ENCODE data around the gene PARPBP. TPM values are rescaled to one million over a fixed set of nuclear protein-coding genes. Genes with fewer than 3 reads are reported as not detected.
A peak's percentile ranks its signal among the peaks of the same experiment; 100 is the strongest.
"Not testable (repeated sequence)": the region's sequence is repeated elsewhere in the genome, so short reads cannot be mapped to it uniquely, and the experiment has no call there.

PARPBP gene
- total RNA-seq, 1 experiment from 2014 or later = 24.2 TPM

DNA sequence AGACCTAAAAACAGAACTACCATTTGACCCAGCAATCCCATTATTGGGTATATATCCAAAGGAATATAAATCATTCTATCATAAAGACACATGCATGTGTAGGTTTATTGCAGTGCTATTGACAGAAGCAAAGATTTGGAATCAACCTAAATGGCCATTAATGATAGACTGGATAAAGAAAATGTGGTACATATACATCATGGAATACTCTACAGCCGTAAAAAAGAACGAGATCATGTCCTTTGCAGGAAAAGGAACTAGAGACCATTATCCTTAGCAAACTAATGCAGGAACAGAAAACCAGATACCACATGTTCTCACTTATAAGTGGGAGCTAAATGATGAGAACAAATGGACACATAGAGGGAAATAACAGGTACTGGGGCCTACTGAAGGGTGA is 11.5 kb downstream of the PARPBP start:
- in situ Hi-C loops (cut with HindIII; ENCODE audit: low pct_unique_long_range_greater_than_20kb, low sequenced_read_pairs); DNase-seq (ENCODE audit: low read depth, low spot score): not testable (repeated sequence)

GRCh38 chr12:102137619-102138018 is 17.6 kb downstream of the PARPBP start:
- in situ Hi-C loops (cut with HindIII; ENCODE audit: low pct_unique_long_range_greater_than_20kb, low sequenced_read_pairs); DNase-seq (ENCODE audit: low read depth, low spot score): not testable (repeated sequence)

- in situ Hi-C loops (cut with HindIII; ENCODE audit: low pct_unique_long_range_greater_than_20kb, low sequenced_read_pairs); DNase-seq (ENCODE audit: low read depth, low spot score): not testable (repeated sequence)
These were observed 22.9 kb downstream of the PARPBP start for GRCh38 chr12:102142866-102143373.

- in situ Hi-C loops (cut with HindIII; ENCODE audit: low pct_unique_long_range_greater_than_20kb, low sequenced_read_pairs) = no loop called here
- DNase-seq (ENCODE audit: low read depth, low spot score) = no peak
These were observed 24.2 kb downstream of the PARPBP start for GRCh38 chr12:102144221-102144620.

DNA sequence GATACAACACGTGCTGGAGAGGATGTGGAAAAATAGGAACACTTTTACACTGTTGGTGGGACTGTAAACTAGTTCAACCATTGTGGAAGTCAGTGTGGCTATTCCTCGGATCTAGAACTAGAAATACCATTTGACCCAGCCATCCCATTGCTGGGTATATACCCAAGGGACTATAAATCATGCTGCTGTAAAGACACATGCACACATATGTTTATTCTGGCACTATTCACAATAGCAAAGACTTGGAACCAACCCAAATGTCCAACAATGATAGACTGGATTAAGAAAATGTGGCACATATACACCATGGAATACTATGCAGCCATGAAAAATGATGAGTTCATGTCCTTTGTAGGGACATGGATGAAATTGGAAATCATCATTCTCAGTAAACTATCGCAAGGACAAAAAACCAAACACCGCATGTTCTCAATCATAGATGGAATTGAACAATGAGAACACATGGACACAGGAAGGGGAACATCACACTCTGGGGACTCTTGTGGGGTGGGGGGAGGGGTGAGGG is 27.1 kb downstream of the PARPBP start:
- DNase-seq (ENCODE audit: low read depth, low spot score); in situ Hi-C loops (cut with HindIII; ENCODE audit: low pct_unique_long_range_greater_than_20kb, low sequenced_read_pairs): not testable (repeated sequence)

- DNase-seq (ENCODE audit: low read depth, low spot score); in situ Hi-C loops (cut with HindIII; ENCODE audit: low pct_unique_long_range_greater_than_20kb, low sequenced_read_pairs): not testable (repeated sequence)
These were observed 35.2 kb downstream of the PARPBP start for GRCh38 chr12:102155206-102155605.

- DNase-seq (ENCODE audit: low read depth, low spot score) = no peak
- in situ Hi-C loops (cut with HindIII; ENCODE audit: low pct_unique_long_range_greater_than_20kb, low sequenced_read_pairs) = no loop called here
These were observed 43.4 kb downstream of the PARPBP start for GRCh38 chr12:102163383-102163782.

GRCh38 chr12:102167821-102168604 is 48.0 kb downstream of the PARPBP start:
- in situ Hi-C loops (cut with HindIII; ENCODE audit: low pct_unique_long_range_greater_than_20kb, low sequenced_read_pairs) = no loop called here
- no peak for DNase-seq (ENCODE audit: low read depth, low spot score)

DNA sequence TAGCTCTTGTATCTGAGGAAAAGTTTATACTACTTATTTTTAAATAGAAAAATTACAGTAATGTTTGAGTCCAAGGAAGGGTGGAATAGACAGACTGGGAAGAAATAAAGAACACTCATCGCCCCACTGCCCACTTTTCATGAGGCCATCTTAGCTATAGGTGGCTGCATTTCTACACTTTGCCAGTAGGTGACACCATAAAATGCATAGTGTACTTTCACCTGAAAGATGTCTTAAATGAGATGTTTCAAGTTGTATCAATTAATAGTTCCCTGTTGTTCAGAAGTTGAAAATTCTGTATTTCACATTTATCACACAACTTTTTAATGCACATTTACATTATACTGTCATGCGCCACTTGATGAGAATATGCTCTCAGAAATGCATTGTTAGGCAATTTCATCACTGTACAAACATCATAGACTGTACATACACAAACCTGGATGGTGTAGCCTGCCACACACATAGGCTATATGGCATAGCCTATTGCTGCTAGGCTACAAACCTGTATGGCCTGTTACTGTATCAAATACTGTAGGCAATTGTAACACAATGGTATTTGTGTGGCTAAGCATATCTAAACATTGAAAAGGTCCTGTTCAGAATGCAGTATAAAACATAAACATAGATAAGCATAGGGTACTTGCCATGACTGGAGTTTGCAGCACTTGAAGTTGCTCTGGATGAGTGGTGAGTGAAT is 50.1 kb downstream of the PARPBP start:
- in situ Hi-C loops (cut with HindIII; ENCODE audit: low pct_unique_long_range_greater_than_20kb, low sequenced_read_pairs) = no loop called here
- DNase-seq (ENCODE audit: low read depth, low spot score) = peak; percentile 64

DNA sequence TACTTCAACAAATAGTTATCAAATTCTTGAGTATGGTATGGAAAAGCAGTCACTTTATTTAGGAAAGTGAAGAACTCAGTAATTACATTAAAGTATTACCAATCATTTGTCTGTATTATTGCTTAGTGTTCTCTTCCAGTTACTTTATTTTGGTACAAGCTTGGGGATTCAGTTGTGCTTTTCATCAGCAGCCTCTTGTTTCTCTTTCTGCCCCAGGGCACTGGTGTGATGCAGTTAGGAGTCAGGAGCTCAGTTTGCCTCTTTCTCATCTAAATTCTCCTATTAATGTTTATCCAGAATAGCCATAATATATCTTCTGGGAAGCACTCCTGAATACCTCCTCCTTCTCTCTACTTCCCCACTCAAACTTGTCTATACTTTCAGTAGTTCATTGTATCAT is 52.0 kb downstream of the PARPBP start:
- in situ Hi-C loops (cut with HindIII; ENCODE audit: low pct_unique_long_range_greater_than_20kb, low sequenced_read_pairs) = no loop called here
- peak; percentile 64 for DNase-seq (ENCODE audit: low read depth, low spot score)

DNA sequence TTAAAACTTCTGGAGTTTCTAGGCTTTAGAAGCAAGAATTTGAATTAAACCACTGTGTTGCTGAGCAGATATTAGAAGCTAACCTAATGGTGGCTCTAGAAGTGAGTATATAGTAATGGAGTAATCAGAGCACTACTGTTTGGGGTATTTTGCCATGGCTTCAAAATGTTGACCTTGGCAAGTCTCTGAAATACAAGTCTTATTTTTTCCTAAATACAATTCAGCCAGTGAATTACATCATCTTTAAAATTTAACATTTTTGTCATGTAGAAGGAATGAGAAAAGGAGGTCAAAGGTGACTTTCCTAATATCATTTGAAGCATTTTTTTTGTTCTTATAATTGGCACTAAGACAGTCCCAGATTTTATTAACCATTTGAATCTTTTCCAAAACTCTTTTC is 52.5 kb downstream of the PARPBP start:
- in situ Hi-C loops (cut with HindIII; ENCODE audit: low pct_unique_long_range_greater_than_20kb, low sequenced_read_pairs) = no loop called here
- DNase-seq (ENCODE audit: low read depth, low spot score) = no peak

GRCh38 chr12:102174117-102174516 is 54.1 kb downstream of the PARPBP start:
- in situ Hi-C loops (cut with HindIII; ENCODE audit: low pct_unique_long_range_greater_than_20kb, low sequenced_read_pairs) = no loop called here
- no peak for DNase-seq (ENCODE audit: low read depth, low spot score)

GRCh38 chr12:102174761-102175160 is 54.8 kb downstream of the PARPBP start:
- in situ Hi-C loops (cut with HindIII; ENCODE audit: low pct_unique_long_range_greater_than_20kb, low sequenced_read_pairs) = no loop called here
- no peak for DNase-seq (ENCODE audit: low read depth, low spot score)

GRCh38 chr12:102182635-102183034 is 62.7 kb downstream of the PARPBP start:
- no peak for DNase-seq (ENCODE audit: low read depth, low spot score)
- in situ Hi-C loops (cut with HindIII; ENCODE audit: low pct_unique_long_range_greater_than_20kb, low sequenced_read_pairs) = no loop called here

DNA sequence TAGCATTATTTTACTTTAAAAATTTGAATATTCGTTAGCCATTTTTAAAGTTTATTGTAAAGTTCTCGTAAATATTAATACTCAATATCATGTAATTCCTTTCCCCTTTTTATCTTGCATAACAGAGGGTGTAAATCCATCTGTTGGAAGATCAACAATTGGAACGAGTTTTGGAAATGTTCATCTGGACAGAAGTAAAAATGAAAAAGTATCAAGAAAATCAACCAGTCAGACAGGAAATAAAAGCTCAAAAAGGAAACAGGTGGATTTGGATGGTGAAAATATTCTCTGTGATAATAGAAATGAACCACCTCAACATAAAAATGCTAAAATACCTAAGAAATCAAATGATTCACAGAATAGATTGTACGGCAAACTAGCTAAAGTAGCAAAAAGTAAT is 75.8 kb downstream of the PARPBP start:
- DNase-seq (ENCODE audit: low read depth, low spot score) = no peak
- in situ Hi-C loops (cut with HindIII; ENCODE audit: low pct_unique_long_range_greater_than_20kb, low sequenced_read_pairs) = no loop called here

- no peak for DNase-seq (ENCODE audit: low read depth, low spot score)
- in situ Hi-C loops (cut with HindIII; ENCODE audit: low pct_unique_long_range_greater_than_20kb, low sequenced_read_pairs) = no loop called here
These were observed 77.8 kb downstream of the PARPBP start, which contains the start of gene PMCH for GRCh38 chr12:102197789-102198188. TSS of gene PMCH (minus strand) at chr12:102197833. CDS start at chr12:102197770, 63 bp downstream.

- no peak for DNase-seq (ENCODE audit: low read depth, low spot score)
- in situ Hi-C loops (cut with HindIII; ENCODE audit: low pct_unique_long_range_greater_than_20kb, low sequenced_read_pairs) = no loop called here
These were observed 81.6 kb downstream of the PARPBP start for GRCh38 chr12:102201436-102202061.

DNA sequence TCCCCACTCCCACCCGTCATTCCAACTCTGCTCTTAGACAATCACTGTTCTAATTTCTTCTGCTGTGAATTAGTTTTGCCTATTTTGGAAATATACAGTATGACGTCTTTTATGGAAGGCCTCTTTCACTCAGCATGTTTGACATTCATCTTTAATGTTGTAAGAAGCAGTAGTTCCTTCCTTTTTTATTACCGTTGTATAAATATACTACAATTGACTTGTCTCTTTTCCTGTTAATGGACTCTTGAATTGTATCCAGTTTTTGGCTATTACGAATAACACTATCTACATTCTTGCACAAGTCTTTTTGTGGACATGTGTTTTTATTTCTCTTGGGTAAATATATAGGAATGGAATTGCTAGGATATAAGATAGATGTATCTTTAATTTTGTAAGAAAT is 82.6 kb downstream of the PARPBP start:
- DNase-seq (ENCODE audit: low read depth, low spot score) = no peak
- in situ Hi-C loops (cut with HindIII; ENCODE audit: low pct_unique_long_range_greater_than_20kb, low sequenced_read_pairs) = no loop called here
